ENCODE measurements around the gene ALG9.

ALG9 gene

GRCh38 chr11:111841370-111842053, 29.9 kb downstream of the ALG9 start:
- Mint-ChIP-seq H3K9me3 (no peaks in the 10 kb centered on the region), H3K4me3 (no peak overlapping the region), H3K27ac (ENCODE audit: low read depth) (no peak overlapping the region), H3K4me1 (no peaks in the 10 kb centered on the region), H3K27me3 (no peaks in the 10 kb centered on the region), H3K36me3 (ENCODE audit: insufficient read depth) (peaks cover 30% of the 10 kb centered on the region)
- ATAC-seq (replicated peaks; ENCODE audit: extremely low read depth, poor library complexity, severe bottlenecking) (peak; percentile 81), DNase-seq (ENCODE audit: low spot score in 2 of 2) (peak; percentile 72 to 85)

GRCh38 chr11:111840143-111840542, 31.2 kb downstream of the ALG9 start:
- no peak overlapping the region for H3K27ac Mint-ChIP-seq (ENCODE audit: low read depth)
- H3K4me1 Mint-ChIP-seq = no peaks in the 10 kb centered on the region
- DNase-seq (ENCODE audit: low spot score in 2 of 2) = no peak
- no peak for ATAC-seq (replicated peaks; ENCODE audit: extremely low read depth, poor library complexity, severe bottlenecking)
- H3K9me3 Mint-ChIP-seq = no peaks in the 10 kb centered on the region
- peaks cover 35% of the 10 kb centered on the region for H3K36me3 Mint-ChIP-seq (ENCODE audit: insufficient read depth)
- no peaks in the 10 kb centered on the region for H3K27me3 Mint-ChIP-seq
- H3K4me3 Mint-ChIP-seq = no peak overlapping the region

GRCh38 chr11:111838054-111838453, 33.3 kb downstream of the ALG9 start:
- Mint-ChIP-seq H3K27ac (ENCODE audit: low read depth) (no peak overlapping the region), H3K4me1 (no peaks in the 10 kb centered on the region), H3K36me3 (ENCODE audit: insufficient read depth) (peaks cover 43% of the 10 kb centered on the region), H3K4me3 (no peak overlapping the region), H3K27me3 (no peaks in the 10 kb centered on the region), H3K9me3 (no peaks in the 10 kb centered on the region)
- ATAC-seq (replicated peaks; ENCODE audit: extremely low read depth, poor library complexity, severe bottlenecking) (no peak), DNase-seq (ENCODE audit: low spot score in 2 of 2) (no peak)

GRCh38 chr11:111837366-111837891, 34.0 kb downstream of the ALG9 start:
- H3K4me3 Mint-ChIP-seq = no peak overlapping the region
- H3K4me1 Mint-ChIP-seq = no peaks in the 10 kb centered on the region
- DNase-seq (ENCODE audit: low spot score in 2 of 2) (no peak), ATAC-seq (replicated peaks; ENCODE audit: extremely low read depth, poor library complexity, severe bottlenecking) (no peak)
- no peaks in the 10 kb centered on the region for H3K27me3 Mint-ChIP-seq
- H3K27ac Mint-ChIP-seq (ENCODE audit: low read depth) = no peak overlapping the region
- no peaks in the 10 kb centered on the region for H3K9me3 Mint-ChIP-seq
- H3K36me3 Mint-ChIP-seq (ENCODE audit: insufficient read depth) = peaks cover 41% of the 10 kb centered on the region

GRCh38 chr11:111836721-111837120, 34.7 kb downstream of the ALG9 start:
- ATAC-seq (replicated peaks; ENCODE audit: extremely low read depth, poor library complexity, severe bottlenecking) (no peak), DNase-seq (ENCODE audit: low spot score in 2 of 2) (no peak)
- Mint-ChIP-seq H3K4me1 (no peaks in the 10 kb centered on the region), H3K27me3 (no peaks in the 10 kb centered on the region), H3K36me3 (ENCODE audit: insufficient read depth) (peaks cover 41% of the 10 kb centered on the region), H3K4me3 (no peak overlapping the region), H3K9me3 (no peaks in the 10 kb centered on the region), H3K27ac (ENCODE audit: low read depth) (no peak overlapping the region)

- peaks cover 39% of the 10 kb centered on the region for H3K36me3 Mint-ChIP-seq (ENCODE audit: insufficient read depth)
- no peak for ATAC-seq (replicated peaks; ENCODE audit: extremely low read depth, poor library complexity, severe bottlenecking)
These were observed 35.2 kb downstream of the ALG9 start for GRCh38 chr11:111836162-111836561.

GRCh38 chr11:111835665-111836064, 35.7 kb downstream of the ALG9 start:
- DNase-seq (ENCODE audit: low spot score in 2 of 2) (no peak), ATAC-seq (replicated peaks; ENCODE audit: extremely low read depth, poor library complexity, severe bottlenecking) (no peak)
- Mint-ChIP-seq H3K27me3 (no peaks in the 10 kb centered on the region), H3K9me3 (no peaks in the 10 kb centered on the region), H3K4me3 (no peak overlapping the region), H3K27ac (ENCODE audit: low read depth) (no peak overlapping the region), H3K36me3 (ENCODE audit: insufficient read depth) (peaks cover 41% of the 10 kb centered on the region), H3K4me1 (no peaks in the 10 kb centered on the region)

More at GRCh38 chr11:111836162-111836561, 35.2 kb downstream of the ALG9 start:
- Mint-ChIP-seq H3K27me3 (no peaks in the 10 kb centered on the region), H3K27ac (ENCODE audit: low read depth) (no peak overlapping the region), H3K4me1 (no peaks in the 10 kb centered on the region), H3K4me3 (no peak overlapping the region), H3K9me3 (no peaks in the 10 kb centered on the region)
- DNase-seq (ENCODE audit: low spot score in 2 of 2) = no peak

- DNase-seq (ENCODE audit: low spot score in 2 of 2) (no peak), ATAC-seq (replicated peaks; ENCODE audit: extremely low read depth, poor library complexity, severe bottlenecking) (no peak)
- H3K27ac Mint-ChIP-seq (ENCODE audit: low read depth) = no peak overlapping the region
- H3K4me1 Mint-ChIP-seq = no peaks in the 10 kb centered on the region
- H3K27me3 Mint-ChIP-seq = no peaks in the 10 kb centered on the region
- peaks cover 46% of the 10 kb centered on the region for H3K36me3 Mint-ChIP-seq (ENCODE audit: insufficient read depth)
- H3K4me3 Mint-ChIP-seq = no peak overlapping the region
- no peaks in the 10 kb centered on the region for H3K9me3 Mint-ChIP-seq
These were observed 36.8 kb downstream of the ALG9 start for GRCh38 chr11:111834432-111835163.

- ATAC-seq (replicated peaks; ENCODE audit: extremely low read depth, poor library complexity, severe bottlenecking) = no peak
- Mint-ChIP-seq H3K4me1 (no peaks in the 10 kb centered on the region), H3K27ac (ENCODE audit: low read depth) (no peak overlapping the region), H3K27me3 (no peaks in the 10 kb centered on the region), H3K9me3 (no peaks in the 10 kb centered on the region), H3K36me3 (ENCODE audit: insufficient read depth) (peaks cover 45% of the 10 kb centered on the region), H3K4me3 (no peak overlapping the region)
- no peak for DNase-seq (ENCODE audit: low spot score in 2 of 2)
These were observed 37.9 kb downstream of the ALG9 start for GRCh38 chr11:111833524-111833923.

GRCh38 chr11:111829185-111829968, 42.0 kb downstream of the ALG9 start:
- DNase-seq (ENCODE audit: low spot score in 2 of 2) (no peak), ATAC-seq (replicated peaks; ENCODE audit: extremely low read depth, poor library complexity, severe bottlenecking) (no peak)
- H3K36me3 Mint-ChIP-seq (ENCODE audit: insufficient read depth) = peaks cover 31% of the 10 kb centered on the region
- no peaks in the 10 kb centered on the region for H3K4me1 Mint-ChIP-seq
- H3K9me3 Mint-ChIP-seq = no peaks in the 10 kb centered on the region
- H3K4me3 Mint-ChIP-seq = no peak overlapping the region
- H3K27me3 Mint-ChIP-seq = no peaks in the 10 kb centered on the region
- H3K27ac Mint-ChIP-seq (ENCODE audit: low read depth) = no peak overlapping the region

- Mint-ChIP-seq H3K4me3 (no peak overlapping the region), H3K4me1 (no peaks in the 10 kb centered on the region), H3K27me3 (no peaks in the 10 kb centered on the region), H3K9me3 (no peaks in the 10 kb centered on the region), H3K27ac (ENCODE audit: low read depth) (peak overlapping the region; percentile 16), H3K36me3 (ENCODE audit: insufficient read depth) (peaks cover 31% of the 10 kb centered on the region)
- no peak for ATAC-seq (replicated peaks; ENCODE audit: extremely low read depth, poor library complexity, severe bottlenecking)
- DNase-seq (ENCODE audit: low spot score in 2 of 2) = no peak
These were observed 44.9 kb downstream of the ALG9 start for GRCh38 chr11:111826322-111826950.

- Mint-ChIP-seq H3K36me3 (ENCODE audit: insufficient read depth) (peaks cover 18% of the 10 kb centered on the region), H3K4me1 (no peaks in the 10 kb centered on the region), H3K4me3 (no peak overlapping the region), H3K9me3 (no peaks in the 10 kb centered on the region), H3K27me3 (no peaks in the 10 kb centered on the region), H3K27ac (ENCODE audit: low read depth) (no peak overlapping the region)
- no peak for ATAC-seq (replicated peaks; ENCODE audit: extremely low read depth, poor library complexity, severe bottlenecking)
- no peak for DNase-seq (ENCODE audit: low spot score in 2 of 2)
These were observed 47.8 kb downstream of the ALG9 start for GRCh38 chr11:111823629-111824028.

All from central memory CD8-positive, alpha-beta T cell (primary cell).